Prostate gland (tissue), 2 donors: Measurements from ENCODE around the gene RNF181.

Experiments
- CTCF ChIP-seq, 4 experiments: fragments of 200-600 bp in 2 of 4; fragments of 450-650 bp in 2 of 4; sonication (generic) in 2 of 4; IDR thresholded peaks; 1 replicate in 3 of 4; 2 replicates in 1 of 4; pipeline ENCODE4 v1.5.1; 2016 to 2019; ENCODE audit warnings: antibody characterized with exemption in 4 of 4, mild to moderate bottlenecking in 2 of 4, moderate library complexity in 2 of 4
- POLR2A ChIP-seq: fragments of 450-650 bp; IDR thresholded peaks from one replicate; pipeline ENCODE4 v1.6.1; 2016; ENCODE audit warnings: antibody characterized with exemption, mild to moderate bottlenecking

- no peak for TF ChIP-seq POLR2A
- no peak for TF ChIP-seq CTCF (IDR thresholded peaks at IDR 0.05)
Observed at GRCh38 chr2:85589181-85589580, 6.4 kb upstream of the RNF181 start.
